Measurements from ENCODE around the gene TCN2. TPM values are rescaled to one million over a fixed set of nuclear protein-coding genes. Genes with fewer than 3 reads are reported as not detected.
A peak's percentile ranks its signal among the peaks of the same experiment; 100 is the strongest.

Gene TCN2
- total RNA-seq, 1 donor from 2014 or later: not detected

DNA sequence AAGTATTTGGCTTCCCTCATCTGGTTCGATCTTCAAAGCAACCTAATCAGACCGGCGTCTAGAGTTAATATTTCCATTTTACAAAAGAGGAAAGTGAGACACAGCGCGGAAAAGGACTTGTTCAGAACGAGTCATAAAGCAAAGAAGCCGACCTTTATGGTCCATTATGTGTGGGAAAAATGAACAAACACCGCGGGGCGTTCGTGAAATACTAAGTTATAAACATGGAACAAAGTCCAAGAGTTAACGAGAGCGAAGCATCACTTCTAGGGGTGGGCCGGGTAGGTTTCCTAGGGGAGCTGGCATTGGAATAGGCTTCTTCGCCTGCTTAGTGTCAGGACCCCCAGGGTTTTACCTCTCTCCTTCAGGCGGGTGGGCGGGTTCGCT lies 60.1 kb downstream of the TCN2 start:
- H3K4me3 Mint-ChIP-seq: peak overlapping the region; percentile 97
- H3K4me1 Mint-ChIP-seq: peaks cover 18% of the 10 kb centered on the region
- H3K27ac Mint-ChIP-seq: peak overlapping the region; percentile 86
- intact Hi-C loops (cut with micrococcal nuclease): loop anchor here (1.0 to 10.0 kb wide), 5 partner anchors 18 to 418 kb away; partner anchors contain the start of genes PES1, SLC35E4, SMTN and TUG1
- H3K9me3 Mint-ChIP-seq: no peaks in the 10 kb centered on the region
- peak; percentile 2 for ATAC-seq (ENCODE audit: low read depth)
- CTCF ChIA-PET: no interaction called here
- no peak for DNase-seq
- no peaks in the 10 kb centered on the region for H3K27me3 Mint-ChIP-seq
- POLR2A ChIA-PET: interaction anchor here (0.6 to 2.0 kb wide), 2 partner anchors 32 to 986 kb away, joined by 3 to 9 read pairs; no protein-coding TSS in a partner anchor
- peaks cover 29% of the 10 kb centered on the region for H3K36me3 Mint-ChIP-seq (ENCODE audit: low read depth)
- TF ChIP-seq, protein P1, sequence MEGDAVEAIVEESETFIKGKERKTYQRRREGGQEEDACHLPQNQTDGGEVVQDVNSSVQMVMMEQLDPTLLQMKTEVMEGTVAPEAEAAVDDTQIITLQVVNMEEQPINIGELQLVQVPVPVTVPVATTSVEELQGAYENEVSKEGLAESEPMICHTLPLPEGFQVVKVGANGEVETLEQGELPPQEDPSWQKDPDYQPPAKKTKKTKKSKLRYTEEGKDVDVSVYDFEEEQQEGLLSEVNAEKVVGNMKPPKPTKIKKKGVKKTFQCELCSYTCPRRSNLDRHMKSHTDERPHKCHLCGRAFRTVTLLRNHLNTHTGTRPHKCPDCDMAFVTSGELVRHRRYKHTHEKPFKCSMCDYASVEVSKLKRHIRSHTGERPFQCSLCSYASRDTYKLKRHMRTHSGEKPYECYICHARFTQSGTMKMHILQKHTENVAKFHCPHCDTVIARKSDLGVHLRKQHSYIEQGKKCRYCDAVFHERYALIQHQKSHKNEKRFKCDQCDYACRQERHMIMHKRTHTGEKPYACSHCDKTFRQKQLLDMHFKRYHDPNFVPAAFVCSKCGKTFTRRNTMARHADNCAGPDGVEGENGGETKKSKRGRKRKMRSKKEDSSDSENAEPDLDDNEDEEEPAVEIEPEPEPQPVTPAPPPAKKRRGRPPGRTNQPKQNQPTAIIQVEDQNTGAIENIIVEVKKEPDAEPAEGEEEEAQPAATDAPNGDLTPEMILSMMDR (IDR thresholded peaks at IDR 0.05): no peak

DNA sequence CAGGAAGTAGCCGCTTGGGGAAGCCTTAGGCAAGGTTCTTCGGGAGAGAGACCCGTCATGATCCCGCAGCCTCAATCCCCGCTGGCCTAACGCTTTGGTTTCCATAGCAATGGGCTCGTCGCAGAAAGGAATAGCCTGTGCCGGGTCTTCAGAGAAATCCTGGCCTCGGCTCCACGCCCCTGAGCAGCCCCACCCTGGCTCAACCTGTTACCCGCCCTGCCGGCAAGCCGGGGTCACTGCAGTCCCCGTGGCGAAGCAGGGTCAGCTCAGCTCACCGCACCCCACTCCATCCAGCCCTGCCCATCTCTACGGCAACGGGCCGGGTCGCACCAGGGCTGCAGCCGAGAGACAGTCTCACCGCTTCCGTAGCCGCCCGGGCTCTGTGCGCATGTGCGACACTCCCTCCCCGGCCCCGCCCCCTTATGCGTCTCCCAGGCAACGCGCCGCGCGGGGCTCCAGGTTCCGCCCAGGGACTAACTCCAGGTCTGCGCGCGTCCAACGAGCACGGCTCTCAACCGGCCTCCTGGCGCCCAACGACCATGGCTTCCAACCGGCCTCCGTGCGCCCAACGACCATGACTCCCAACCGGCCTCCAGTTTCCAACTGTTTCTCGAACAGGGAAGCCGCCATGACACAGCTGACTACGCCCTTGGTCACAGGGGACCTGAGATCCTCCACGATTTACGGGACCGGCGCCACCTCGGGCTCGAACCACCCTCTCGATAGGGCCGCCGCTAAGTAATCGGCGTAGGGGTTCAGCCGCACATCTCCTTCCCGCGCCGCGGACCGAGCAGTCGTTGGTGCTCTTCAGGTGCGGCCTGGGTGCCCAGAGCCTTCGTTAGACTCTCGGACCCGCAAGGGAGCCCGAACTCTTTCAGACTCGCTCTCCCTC lies 60.8 kb downstream of the TCN2 start, which contains the start of gene DUSP18:
Gene DUSP18, minus strand, starts transcription at position 382 of the 892 bp plus-strand sequence. CDS start 3,872 bp downstream, outside the sequence.
- peak; percentile 94 for ATAC-seq (ENCODE audit: low read depth)
- H3K4me1 Mint-ChIP-seq: peaks cover 18% of the 10 kb centered on the region
- peaks cover 23% of the 10 kb centered on the region for H3K36me3 Mint-ChIP-seq (ENCODE audit: low read depth)
- H3K27ac Mint-ChIP-seq: peak within 1 kb of the TSS; percentile 86
- TF ChIP-seq, protein P1 (IDR thresholded peaks at IDR 0.05): no peak
- CTCF ChIA-PET: interaction anchor here (1.0 kb wide), 1 partner anchor 33 kb away, joined by 6 read pairs; no protein-coding TSS in a partner anchor
- H3K27me3 Mint-ChIP-seq: no peaks in the 10 kb centered on the region
- POLR2A ChIA-PET: interaction anchor here (0.6 to 2.0 kb wide), 2 partner anchors 33 to 61 kb away, joined by 3 to 9 read pairs; partner anchors contain the start of gene TCN2
- no peaks in the 10 kb centered on the region for H3K9me3 Mint-ChIP-seq
- peak within 1 kb of the TSS; percentile 97 for H3K4me3 Mint-ChIP-seq
- DNase-seq: peak; percentile 95
- intact Hi-C loops (cut with micrococcal nuclease): loop anchor here (1.0 to 10.0 kb wide), 5 partner anchors 18 to 417 kb away; partner anchors contain the start of genes PES1, SLC35E4, SMTN and TUG1

DNA sequence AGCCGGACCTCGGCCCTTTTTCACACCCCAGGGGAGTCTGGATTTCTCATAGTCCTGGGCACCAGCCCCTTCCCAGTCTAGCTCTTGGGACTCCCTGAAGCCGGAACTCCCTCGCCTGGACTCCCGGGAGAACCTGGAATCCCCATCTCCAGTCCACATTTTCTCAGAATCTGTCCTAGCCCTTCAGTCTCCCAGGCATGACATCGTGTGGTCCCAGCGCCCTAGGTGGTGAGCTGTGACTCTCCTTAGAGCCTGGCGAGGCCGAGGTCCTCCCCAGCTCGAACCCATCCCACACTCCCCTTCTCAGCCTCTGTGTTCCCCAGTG lies 61.4 kb downstream of the TCN2 start:
- CTCF ChIA-PET: interaction anchor here (1.0 kb wide), 1 partner anchor 34 kb away, joined by 6 read pairs; no protein-coding TSS in a partner anchor
- intact Hi-C loops (cut with micrococcal nuclease): loop anchor here (10.0 kb wide), 1 partner anchor 416 kb away; the partner anchor contains the start of gene SMTN

DNA sequence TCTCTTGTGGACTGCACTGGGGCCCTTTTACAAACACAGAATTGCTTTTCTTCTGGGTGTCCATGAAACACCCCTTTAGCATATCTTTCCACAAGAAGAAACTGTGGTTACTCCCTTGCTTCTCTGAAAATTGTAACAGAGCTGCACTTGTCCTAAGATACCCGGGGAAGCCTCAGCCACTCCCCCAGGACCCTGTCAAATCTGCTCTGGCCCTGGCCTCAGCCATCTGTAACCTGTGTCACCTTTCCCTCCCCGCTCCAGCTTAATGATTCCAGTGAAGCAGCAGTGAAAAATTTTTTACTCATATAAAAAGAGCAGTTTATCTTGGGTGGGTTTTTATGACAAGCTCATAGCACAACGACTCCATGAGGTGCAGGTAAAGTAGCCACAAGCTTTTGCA lies 64.1 kb downstream of the TCN2 start:
- Mint-ChIP-seq H3K27ac (no peak overlapping the region), H3K4me3 (no peak overlapping the region), H3K27me3 (peaks cover 5% of the 10 kb centered on the region), H3K9me3 (no peaks in the 10 kb centered on the region), H3K36me3 (ENCODE audit: low read depth) (peaks cover 7% of the 10 kb centered on the region), H3K4me1 (peaks cover 14% of the 10 kb centered on the region)
- TF ChIP-seq, protein P1 (IDR thresholded peaks at IDR 0.05): no peak
- CTCF ChIA-PET: no interaction called here
- POLR2A ChIA-PET: no interaction called here
- DNase-seq (no peak), ATAC-seq (ENCODE audit: low read depth) (no peak)
- intact Hi-C loops (cut with micrococcal nuclease): no loop called here

More for the DNA sequence above, 61.4 kb downstream of the TCN2 start:
- Mint-ChIP-seq H3K36me3 (ENCODE audit: low read depth) (peaks cover 17% of the 10 kb centered on the region), H3K9me3 (no peaks in the 10 kb centered on the region), H3K4me3 (peak overlapping the region; percentile 97), H3K27ac (no peak overlapping the region), H3K27me3 (no peaks in the 10 kb centered on the region), H3K4me1 (peaks cover 18% of the 10 kb centered on the region)
- POLR2A ChIA-PET: interaction anchor here (0.6 kb wide), 1 partner anchor 62 kb away, joined by 3 read pairs; the partner anchor contains the start of gene TCN2
- no peak for DNase-seq
- TF ChIP-seq, protein P1 (IDR thresholded peaks at IDR 0.05): no peak
- ATAC-seq (ENCODE audit: low read depth): no peak

DNA sequence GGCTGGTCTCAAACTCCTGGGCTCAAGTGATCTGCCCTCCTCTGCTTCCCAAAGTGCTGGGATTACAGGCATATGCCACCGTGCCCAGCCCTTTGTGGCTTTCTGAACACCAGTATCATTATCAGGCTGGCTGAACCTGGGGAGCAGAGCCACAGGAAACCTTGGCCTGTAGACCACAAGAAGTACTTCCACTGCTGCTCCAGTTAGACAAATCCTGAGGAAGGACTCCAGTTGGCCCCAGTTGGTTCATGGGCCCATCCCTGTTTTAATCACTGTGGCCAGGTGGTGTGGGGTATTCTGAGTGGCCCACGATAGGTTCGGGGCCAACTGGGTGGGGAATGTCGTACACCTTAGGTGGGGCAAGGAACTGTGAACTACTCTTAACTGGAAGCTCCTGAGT lies 66.2 kb downstream of the TCN2 start:
- H3K27ac Mint-ChIP-seq: no peak overlapping the region
- DNase-seq (no peak), ATAC-seq (ENCODE audit: low read depth) (no peak)
- ChIA-PET POLR2A (no interaction called here), CTCF (no interaction called here)
- H3K4me1 Mint-ChIP-seq: peaks cover 5% of the 10 kb centered on the region
- no peaks in the 10 kb centered on the region for H3K9me3 Mint-ChIP-seq
- H3K27me3 Mint-ChIP-seq: peaks cover 21% of the 10 kb centered on the region
- TF ChIP-seq, protein P1 (IDR thresholded peaks at IDR 0.05): no peak
- no peak overlapping the region for H3K4me3 Mint-ChIP-seq
- intact Hi-C loops (cut with micrococcal nuclease): no loop called here
- no peaks in the 10 kb centered on the region for H3K36me3 Mint-ChIP-seq (ENCODE audit: low read depth)
